Activated CD8-positive, alpha-beta memory T cell treated with anti-CD3 and anti-CD28 coated beads, Interleukin-2, amount 50 U/mL, for 1 hour (primary cell): Measurements from ENCODE around the gene SH2D2A.
"Not testable (repeated sequence)": the region's sequence is repeated elsewhere in the genome, so short reads cannot be mapped to it uniquely, and the experiment has no call there.

Source experiments
- DNase-seq: peaks from one replicate; pipeline ENCODE4 v3.0.0-alpha.2; 2020; ENCODE audit errors: extremely low read depth

Gene SH2D2A

DNA sequence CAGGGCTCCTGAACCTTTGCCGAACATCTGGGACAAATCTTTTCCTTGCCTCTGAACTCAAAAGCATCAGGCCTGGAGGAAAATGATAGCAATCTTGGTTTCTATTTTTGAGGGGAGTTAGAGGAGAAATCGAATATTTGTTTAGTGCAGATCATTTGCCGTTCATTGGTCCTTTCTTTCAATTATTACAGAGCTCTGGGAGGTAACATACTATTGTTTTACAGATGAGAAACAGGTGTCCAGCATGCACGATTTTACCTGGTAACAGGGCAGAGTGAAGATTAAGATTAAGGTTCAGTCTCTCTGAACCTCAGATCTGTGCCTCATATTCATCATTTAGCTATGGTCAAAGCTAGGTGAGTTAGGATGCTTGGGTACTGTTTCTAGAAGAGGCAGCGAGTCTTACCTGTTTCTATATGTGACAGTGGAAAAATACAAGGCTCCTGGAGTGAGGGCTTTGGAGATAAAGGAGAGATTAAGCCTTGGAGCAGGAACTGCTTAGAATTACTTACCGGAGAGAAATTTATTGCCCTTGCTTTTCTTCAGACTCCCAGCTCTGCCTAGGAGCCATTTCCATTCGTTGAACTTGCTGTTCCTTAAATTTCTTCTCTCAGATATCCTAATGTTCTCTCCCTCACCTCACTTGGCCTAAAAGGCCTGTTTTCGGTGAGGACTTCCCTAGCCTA lies 47.9 kb downstream of the SH2D2A start:
- DNase-seq = no peak

DNA sequence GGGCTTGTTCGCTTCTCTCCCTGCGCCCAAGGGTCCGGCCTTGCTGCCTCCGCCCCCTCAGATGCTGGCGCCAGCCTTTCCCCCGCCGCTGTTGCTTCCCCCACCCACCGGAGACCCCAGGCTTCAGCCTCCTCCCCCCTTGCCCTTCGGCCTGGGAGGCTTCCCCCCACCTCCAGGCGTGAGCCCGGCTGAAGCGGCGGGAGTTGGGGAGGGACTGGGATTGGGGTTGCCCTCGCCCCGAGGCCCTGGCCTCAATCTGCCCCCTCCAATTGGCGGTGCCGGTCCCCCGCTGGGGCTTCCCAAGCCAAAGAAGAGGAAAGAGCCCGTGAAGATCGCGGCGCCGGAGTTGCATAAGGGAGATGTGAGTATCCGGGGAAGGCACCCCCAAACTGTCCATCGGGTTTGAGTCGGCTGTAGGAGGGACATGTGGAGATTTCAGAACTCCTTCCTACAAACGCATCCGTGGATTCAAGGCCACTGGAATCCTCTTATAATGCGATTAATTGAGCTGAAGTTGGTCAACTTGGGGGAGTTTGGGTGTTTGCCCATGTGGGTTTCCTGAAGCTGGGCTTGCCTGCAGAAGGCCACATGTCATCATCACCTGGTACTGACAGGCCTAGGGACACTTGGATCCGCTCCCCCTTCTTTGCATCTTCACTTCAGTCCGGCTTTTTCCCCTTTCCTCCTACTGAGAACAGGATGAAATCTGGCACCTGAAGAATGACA lies 48.6 kb downstream of the SH2D2A start:
- DNase-seq = no peak

DNA sequence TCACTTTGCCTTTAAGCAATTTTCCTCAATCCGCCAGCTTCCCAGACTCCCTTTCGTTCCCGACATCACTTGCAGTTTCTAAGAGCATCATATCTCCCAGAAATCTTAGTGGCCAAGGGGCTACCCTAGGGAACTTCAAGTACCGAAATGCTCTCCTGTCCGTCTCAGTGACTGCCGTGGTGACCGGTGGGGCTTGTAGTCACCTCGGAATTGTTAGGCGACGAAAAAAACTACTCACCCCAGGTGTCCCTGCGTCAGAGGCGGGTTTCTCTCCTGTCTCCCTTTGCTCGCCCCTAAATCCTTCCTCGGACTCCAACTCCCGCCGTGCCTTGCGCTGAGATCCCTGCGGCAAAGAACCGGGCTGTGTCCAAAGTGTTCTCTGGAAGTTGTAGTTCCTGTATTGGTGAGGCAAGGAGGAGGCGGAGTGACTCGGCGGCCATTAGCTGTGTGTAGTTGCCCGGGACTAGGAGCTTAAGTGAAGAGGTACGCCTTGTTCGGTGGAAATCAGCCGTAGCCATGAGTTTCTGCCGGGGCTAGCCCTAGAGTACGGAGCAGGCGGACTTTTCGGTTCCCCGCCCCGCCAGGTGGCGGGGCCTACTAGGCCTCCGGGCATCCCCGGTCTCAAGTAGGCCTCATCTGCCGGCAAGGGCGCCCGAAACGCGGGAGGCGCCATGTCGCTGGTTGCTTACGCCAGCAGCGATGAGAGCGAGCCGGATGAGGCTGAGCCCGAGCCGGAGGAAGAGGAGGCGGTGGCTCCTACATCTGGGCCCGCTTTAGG lies 49.4 kb downstream of the SH2D2A start, which contains the start of gene PRCC:
TSS of gene PRCC (plus strand) at position 435 of the 778 bp plus-strand sequence. CDS start at position 672, 237 bp downstream.
- peak; percentile 98 for DNase-seq

DNA sequence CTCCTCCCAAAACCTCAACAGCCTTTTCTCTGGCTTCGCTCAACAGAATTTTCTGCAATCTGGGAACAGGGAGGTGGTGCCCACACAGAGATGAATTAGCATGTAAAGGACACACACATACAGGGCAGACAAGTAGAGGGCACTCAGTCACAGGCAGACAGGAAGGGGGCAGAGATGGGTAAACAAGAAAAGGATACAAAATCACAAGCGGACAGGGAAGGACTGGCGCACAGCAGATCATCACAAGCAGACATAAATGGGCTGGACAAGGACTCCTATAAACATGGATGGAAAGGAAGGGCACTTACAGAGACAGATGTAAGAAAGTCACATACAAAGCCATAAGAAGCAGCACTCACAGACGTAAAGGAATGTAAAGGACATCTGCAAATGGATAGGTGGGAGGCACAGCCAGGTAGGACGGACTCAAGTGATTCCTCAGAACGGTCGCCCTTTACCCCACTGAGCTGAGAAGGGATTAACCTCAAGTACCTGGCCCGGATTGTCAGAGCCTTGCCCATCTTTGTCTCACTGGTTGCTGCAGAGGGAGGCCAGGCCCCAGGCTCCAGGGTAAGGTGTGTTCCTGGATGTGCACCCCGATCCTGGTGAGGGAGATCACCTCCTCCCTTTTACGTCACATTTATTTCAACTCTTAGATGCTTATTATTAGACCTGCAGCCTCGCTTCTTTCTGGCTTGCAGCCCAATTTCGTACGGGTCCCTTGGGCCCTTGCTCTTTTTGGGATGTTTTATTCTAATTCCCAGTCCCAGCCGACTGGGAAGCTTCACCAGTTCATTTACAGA lies 50.1 kb downstream of the SH2D2A start:
- no peak for DNase-seq

DNA sequence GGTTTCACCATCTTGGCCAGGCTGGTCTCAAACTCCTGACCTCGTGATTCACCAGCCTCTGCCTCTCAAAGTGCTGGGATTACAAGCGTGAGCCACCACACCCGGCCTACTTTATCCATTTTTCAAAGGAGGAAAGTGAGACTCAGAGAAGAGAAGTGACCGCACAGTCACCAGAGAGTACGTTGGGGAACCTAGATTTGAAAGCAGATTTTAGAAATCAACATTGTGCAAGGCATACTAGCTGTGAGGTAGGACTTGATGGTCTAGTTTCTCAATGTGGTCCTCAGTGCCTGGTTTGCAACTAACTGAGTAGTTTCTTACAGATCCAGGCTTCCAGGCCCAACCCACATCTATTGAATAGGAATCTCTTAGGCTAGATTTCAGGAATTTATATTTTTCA lies 51.0 kb downstream of the SH2D2A start:
- no peak for DNase-seq

DNA sequence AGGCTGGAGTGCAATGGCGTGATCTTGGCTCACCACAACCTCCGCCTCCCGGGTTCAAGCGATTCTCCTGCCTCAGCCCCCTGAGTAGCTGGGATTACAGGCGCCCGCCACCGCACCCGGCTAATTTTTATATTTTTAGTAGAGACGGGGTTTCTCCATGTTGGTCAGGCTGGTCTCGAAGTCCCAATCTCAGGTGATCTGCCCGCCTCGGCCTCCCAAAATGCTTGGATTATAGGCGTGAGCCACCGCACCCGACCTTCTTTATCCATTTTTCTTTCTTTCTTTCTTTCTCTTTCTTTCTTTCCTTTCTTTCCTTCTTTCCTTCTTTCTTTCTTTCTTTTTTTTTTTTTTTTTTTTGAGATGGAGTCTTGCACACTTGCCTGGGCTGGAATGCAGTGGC lies 51.5 kb downstream of the SH2D2A start:
- not testable (repeated sequence) for DNase-seq

DNA sequence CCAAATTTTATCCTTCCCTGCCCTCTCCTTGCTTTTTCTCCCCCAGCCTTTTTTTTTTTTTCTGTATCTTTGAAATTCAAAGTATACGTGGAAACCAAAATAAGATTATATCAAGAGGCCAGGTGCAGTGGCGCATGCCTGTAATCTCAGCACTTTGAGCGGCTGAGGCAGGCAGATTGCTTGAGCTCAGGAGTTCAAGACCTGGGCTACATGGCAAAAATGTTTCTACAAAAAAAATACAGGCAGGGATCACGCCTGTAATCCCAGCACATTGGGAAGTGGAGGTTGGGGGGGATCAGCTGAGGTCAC lies 55.9 kb downstream of the SH2D2A start:
- no peak for DNase-seq

DNA sequence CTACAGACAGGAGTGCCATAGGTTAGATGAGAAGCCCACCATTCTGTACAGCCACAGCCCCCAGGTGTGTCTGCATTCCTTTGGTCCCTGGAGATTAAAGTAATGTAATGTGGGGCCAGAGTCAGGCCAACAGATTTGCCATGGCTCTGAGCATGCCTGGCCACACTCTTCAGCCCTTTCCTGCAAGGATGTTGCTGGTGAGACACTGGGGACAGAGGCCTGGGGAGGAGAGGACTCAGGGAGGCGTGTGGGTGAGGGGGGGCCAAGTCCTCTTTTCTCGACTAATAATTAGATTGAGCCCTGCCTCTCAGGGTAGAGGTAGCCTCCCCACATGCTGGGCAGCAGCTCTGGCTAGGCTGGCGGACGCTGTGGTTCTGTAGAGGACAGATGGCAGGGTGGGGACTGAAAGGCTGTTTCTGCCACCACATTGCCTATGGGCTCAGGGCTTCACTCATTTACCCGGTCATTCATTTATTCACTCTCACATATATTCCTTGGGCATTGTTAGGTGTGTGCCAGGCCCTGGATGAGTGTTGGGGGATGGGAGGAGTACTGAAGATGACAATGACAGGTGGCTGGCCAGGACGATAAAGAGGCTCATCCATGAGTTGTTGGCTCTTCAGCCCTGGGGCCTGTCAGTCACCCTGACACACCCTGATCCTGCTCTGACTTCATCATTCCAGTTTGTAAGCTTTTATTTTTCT lies 56.4 kb downstream of the SH2D2A start:
- DNase-seq = no peak

DNA sequence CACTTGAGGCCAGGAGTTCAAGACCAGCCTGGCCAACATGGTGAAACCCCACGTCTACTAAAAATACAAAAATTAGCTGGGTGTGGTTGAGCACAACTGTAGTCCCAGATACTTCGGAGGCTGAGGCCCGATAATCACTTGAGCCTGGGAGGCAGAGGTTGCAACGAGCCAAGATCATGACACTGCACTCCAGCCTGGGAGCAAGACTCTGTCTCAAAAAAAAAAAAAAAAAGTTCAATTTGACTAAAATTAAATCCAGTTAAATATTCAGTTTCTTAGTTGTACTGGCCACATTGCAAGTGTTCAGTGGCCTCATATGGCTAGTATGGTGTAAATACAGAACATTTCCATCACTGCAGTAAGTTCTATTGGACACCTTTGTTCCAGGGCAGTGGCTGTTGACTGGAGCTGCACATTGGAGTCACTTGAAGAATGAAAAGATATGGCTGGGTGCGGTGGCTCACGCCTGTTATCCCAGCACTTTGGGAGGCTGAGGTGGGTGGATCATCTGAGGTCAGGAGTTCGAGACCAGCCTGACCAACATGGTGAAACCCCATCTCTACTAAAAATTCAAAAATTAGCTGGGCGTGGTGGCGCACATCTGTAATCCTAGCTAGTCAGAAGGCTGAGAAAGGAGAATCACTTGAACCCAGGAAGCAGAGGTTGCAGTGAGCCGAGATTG lies 58.9 kb downstream of the SH2D2A start:
- not testable (repeated sequence) for DNase-seq

DNA sequence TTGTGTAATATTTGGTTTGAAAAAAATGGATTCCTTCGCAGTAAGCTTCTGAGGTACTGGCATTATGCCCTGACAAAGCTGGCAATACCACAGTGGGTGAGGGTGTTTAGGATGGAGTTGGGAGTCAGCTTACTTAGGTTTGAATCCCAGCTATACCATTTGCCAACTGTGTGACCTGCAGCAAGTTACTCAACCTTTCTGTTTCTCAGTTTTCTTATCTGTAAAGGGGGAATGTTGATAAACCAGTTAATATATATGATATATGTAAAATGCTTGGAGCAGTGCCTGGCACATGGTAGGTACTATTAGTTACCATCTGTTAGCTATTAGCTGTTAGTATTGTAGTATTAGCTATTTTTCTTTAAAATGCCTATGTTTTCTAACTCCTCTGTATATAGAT lies 60.3 kb downstream of the SH2D2A start:
- no peak for DNase-seq
